Right lung (tissue), 5 donors: ENCODE measurements around the gene JAG2. TPM values are rescaled to one million over a fixed set of nuclear protein-coding genes. Genes with fewer than 3 reads are reported as not detected.
"Not testable (repeated sequence)": the region's sequence is repeated elsewhere in the genome, so short reads cannot be mapped to it uniquely, and the experiment has no call there.

Source experiments
- DNase-seq, 2 donors: peaks; one replicate each; pipeline ENCODE4 v3.0.0-alpha.2; 2013
- polyA plus RNA-seq, 5 donors: library from polyadenylated mRNA; unstranded; fragments of 120-200 nt; gene quantifications; one replicate each; pipeline versions ENCODE4 v1.2.1 to v1.2.3, GENCODE V29; 2013; ENCODE audit warnings: inconsistent platforms in 1 of 5, low replicate concordance in 1 of 5; ENCODE audit not compliant: insufficient read length in 5 of 5, insufficient read depth in 1 of 5

JAG2 gene
- polyA plus RNA-seq, 5 donors = 10.2 to 20.0 (median 11.2) TPM

DNA sequence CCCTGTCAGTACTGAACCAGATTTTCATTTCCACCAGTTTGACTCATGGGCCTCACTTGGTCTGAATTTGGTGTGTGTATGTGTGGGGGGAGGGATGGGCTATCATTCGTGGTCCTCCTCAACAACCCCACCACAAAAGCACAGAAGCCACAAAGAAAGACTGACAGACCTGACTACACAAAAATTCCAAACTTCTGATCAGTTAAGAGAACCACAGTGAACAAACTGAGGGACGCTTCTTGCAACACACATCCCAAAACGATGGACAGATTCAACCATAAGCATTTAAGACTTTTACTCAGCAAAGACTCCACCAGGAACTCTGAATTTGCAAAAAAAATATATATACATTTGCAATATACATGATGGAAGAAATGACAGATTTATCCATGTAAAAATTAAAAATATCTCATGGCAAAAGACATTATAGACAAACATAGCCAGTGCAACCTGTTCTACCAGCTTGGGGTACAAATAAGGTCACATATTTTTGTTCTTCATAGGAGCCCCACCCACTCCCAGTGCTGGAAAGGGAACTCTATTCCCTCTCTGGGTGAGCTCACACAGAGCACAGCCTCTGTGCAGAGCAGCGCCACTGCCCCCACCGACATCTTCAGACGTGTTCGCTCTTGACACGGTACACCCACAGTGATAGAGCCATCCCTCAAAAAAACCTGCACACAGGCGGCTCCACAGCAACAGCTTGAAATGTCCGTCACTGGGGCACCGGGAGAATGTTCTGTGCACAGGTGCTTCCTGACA, 49.7 kb downstream of the JAG2 start:
- DNase-seq = peak; percentile 15 to 21

DNA sequence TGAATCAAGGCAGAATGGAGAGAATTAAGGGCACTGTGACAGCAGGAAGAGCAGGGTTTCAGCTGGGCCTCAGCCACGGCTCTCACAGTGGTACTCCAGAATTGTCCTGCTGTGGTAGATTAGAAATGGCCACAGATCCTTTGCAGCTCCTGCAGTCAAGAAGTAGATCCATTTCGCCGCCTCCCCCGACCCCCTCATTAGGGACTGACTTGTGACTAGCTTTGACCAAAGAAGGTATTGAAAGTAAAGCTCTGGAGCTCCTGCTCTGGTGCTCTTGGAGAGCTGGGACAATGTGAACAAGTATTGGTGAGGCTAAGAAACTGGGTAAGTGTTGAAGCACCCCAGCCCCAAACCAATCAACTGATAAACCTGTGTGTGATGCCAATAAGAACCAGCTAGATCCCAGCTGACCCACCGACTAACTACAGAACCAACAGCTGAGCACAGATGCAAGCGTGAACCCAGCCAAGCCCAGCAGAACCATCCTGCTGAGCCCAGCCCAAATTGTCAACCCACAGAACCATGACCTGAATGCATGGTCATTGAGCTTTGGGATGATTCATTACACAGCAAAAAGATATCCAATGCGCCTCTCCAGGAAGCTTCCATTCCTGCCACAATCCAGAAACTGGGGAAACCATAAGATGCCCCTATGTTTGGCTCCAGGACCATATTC, 50.7 kb downstream of the JAG2 start:
- no peak for DNase-seq

GRCh38 chr14:105117257-105117646, 51.3 kb downstream of the JAG2 start:
- no peak for DNase-seq

DNA sequence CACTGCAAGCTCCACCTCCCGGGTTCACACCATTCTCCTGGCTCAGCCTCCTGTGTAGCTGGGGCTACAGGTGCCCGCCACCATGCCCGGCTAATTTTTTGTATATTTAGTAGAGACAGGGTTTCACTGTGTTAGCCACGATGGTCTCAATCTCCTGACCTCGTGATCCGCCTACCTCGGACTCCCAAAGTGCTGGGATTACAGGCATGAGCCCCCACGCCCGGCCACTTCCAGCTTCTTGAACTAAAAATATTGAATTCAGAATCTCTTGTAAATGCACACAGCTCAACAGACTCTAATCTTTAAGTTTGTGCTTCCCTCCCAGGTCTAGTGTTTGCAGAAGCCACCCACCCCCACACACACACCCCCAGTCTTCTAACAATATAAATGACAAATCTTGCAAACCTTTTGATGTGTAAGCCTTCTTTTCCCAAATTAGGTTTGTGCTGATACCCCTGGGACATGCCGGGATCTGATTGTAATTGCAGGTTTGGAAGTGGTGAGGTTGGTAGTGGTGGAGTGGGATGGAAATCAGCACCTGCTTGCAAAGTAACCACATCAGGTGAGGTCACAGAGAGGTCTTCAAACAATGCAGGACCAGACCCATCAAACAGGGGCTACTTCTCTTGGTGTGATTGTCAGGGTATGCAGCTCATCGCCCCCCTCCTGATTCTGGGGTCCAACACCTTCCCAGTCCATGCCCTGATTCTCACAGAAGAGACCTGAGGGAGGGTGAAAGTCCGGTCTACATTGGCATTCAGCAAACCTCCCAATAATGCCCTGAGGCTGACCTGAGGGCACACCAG, 51.9 kb downstream of the JAG2 start:
- no peak for DNase-seq

- DNase-seq = not testable (repeated sequence)
Measured at GRCh38 chr14:105109243-105109642, 59.3 kb downstream of the JAG2 start.

DNA sequence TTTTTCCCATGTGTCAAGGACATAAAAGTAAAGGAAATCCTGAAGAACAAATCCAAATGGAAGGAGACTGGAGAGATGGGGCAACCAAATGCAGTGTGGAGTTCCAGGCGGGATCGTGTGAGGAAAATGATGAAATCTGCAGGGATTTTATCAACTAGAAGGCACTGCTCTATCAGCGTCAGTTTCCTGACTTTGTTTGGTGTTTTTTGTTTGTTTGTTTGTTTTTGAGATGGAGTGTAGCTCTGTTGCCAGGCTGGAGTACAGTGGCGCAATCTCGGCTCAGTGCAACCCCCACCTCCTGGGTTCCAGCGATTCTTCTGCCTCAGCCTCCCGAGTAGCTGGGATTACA, 60.1 kb downstream of the JAG2 start:
- no peak for DNase-seq

GRCh38 chr14:105107781-105108515, 60.6 kb downstream of the JAG2 start:
- DNase-seq = no peak

DNA sequence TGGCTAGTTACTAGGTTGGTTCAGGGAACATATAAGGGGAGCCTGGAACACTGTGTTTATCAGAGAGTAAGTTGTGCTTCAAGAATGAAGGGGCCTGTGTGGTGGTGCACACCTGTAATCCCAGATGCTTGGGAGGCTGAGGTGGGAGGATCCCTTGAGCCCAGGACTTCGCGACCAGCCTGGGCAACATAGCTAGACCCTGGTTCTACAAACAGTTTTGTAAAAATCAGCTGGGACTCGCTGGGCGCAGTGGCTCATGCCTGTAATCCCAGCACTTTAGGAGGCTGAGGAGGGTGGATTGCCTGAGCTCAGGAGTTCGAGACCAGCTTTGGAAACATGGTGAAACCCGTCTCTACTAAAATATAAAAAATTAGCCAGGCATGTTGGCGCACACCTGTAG, 61.2 kb downstream of the JAG2 start:
- no peak for DNase-seq

- no peak for DNase-seq
Measured at GRCh38 chr14:105105158-105105557, 63.4 kb downstream of the JAG2 start.

DNA sequence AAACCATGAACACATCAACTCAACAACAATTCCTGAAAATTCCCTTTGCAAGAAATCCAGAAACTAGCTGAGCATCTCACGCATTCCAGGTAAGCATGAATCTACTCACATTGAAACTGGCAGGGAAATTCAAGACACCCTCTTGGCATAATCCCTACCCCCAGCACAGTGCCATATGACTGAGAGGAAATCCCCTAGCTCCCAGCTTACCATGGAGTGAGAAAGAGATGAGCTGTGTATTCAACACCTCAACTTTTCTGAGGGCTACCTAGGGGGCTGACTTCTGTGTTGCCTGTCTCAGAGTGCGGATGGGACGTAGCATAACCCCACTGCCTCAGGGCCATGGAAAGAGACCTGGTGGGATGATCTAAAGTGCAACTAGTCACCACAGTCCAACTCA, 65.7 kb downstream of the JAG2 start:
- no peak for DNase-seq

DNA sequence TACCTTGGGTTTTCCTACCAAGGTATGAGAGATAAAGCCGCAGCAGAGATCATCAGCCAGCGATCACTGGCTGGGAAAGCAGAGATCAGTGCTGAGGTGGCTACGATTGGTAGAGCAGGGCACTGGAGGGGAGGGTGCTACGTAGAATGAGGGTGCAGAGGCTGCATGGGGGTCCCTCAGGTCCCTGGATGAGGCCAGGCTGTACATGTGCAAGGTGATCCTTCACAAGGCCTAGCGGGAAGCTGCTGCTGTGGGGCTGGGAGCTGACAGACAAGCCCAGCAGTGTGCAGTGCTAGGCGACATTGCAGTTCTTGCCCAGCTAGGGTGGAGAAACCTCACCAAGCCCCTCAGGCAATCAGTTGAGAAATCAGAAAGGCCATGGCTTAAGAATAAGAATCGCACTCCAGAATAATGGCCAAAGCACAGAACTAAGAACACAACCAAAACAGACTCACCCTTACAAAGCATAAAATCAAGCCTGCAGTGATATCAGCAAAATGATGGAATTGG, 66.2 kb downstream of the JAG2 start:
- DNase-seq = no peak

DNA sequence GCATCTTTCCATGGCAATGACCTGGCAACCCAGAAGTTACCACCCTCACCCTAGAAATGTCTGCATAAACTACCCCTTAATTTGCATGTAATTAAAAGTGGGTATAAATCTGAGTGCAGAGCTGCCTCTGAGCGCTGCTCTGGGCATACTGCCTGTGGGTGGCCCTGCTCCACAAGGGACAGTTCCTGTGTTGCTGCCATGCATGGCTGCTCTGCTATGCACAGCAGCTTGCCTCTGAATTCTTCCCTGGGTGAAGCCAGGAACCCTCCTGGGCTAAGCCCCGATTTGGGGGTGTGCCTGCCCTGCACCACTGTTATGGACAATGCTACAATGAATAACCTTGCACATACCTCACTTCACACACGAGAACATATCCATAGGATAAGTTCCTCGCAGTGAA, 67.7 kb downstream of the JAG2 start:
- no peak for DNase-seq

GRCh38 chr14:105099778-105100177, 68.8 kb downstream of the JAG2 start:
- no peak for DNase-seq

GRCh38 chr14:105098316-105098715, 70.3 kb downstream of the JAG2 start:
- DNase-seq = no peak

DNA sequence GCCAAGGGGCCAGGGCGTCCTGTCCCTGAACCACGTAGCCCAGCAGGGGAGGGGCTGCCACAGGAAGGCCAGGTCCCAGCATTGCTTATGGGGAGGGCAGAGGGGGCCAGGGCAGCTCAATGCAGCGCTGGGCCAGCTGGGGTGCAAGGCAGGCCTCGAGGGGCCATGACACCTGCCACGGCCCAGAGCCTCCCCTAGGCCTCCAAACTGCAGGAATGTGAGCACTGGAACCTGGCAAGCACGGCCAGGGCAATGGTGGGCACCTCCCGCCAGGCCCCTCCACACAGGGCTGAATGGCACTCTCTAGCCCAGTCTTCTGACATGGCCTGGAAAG, 70.8 kb downstream of the JAG2 start:
- no peak for DNase-seq

- DNase-seq = no peak
Measured at GRCh38 chr14:105096206-105096875, 72.2 kb downstream of the JAG2 start.

- DNase-seq = no peak
Measured at GRCh38 chr14:105095236-105095805, 73.3 kb downstream of the JAG2 start.

DNA sequence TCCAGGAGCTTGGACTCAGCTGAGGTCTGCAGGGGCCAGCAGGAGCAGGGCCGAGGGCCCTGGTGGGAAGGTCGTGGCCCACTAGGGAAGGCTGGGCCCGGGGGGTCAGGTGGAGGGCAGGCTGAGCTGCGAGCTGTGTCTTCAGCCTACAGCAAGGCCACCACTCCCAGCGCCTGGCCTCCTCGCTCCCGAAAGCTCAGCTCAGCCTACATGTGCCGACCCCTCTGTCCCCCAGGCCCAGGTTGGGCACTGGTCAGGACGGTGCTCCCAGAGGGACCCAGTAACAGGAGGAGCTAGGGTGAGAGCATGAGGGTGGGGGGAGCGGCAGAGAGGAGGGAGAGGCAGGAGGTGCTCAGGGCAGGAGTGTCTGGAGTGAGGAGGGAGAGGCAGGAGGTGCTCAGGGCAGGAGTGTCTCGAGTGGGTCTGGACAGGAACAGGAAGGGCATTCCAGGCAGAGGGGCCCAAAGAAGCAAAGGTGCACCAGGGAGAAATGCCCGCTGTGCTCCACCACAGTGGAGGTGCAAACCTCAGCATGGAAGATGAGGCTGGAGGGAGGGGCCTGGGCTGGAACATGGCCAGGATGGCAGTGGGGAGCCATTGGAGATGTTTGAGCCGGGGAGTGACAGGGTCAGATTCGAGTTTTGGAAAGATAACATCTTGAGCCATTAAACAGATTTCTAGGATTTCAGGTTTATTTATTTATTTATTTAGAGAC, 74.2 kb downstream of the JAG2 start:
- DNase-seq = no peak

GRCh38 chr14:105093431-105094192, 75.0 kb downstream of the JAG2 start:
- peak; percentile 78 to 79 for DNase-seq

DNA sequence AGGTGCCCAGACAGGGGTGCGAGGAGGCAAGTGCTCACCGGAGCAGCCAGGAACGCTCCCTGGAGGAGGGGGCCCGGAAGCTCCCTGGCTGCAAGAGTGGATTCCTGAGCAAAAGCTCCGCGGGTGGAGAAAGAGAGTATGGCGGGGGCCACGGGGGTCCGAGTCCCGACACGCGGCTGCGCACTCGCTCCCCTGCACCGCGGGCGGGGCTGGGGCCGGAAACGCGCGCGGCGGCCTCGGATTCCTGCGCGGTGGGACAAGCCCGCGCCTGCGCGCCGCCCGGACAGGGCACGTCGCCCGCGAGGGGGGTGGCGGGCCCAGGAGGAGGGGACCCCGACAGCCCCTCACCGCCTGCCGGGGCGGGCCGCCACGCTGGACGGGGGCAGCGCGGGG, 75.5 kb downstream of the JAG2 start:
- peak; percentile 74 to 82 for DNase-seq
